ENCODE results near the gene USP48.

DNA sequence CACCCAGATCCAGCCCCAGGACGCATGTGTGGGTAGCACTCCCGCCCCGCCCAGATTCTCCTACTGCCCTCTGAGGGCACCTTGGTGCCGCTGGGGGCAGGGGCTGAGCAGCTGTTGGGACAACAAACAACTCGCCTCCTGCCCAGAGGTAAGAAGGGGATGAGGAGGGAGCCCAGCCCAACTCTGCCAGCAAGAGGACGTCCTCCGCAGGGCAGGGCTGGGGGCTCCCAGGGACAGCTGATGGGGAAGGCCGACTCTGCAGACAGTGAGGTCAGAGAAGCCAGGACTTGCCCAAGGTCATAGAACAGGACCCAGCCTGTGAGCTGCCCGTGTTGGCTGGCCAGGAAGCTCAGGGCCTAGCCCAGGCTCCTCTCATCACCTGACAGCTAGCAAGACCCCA is 132.5 kb downstream of the USP48 start:
- TF ChIP-seq EP300 (IDR thresholded peaks at IDR 0.05) = no peak
- TF ChIP-seq CTCF (IDR thresholded peaks at IDR 0.05) = no peak
